Measurements from ENCODE around the gene G6PD. TPM values are rescaled to one million over a fixed set of nuclear protein-coding genes. Genes with fewer than 3 reads are reported as not detected.
A peak's percentile ranks its signal among the peaks of the same experiment; 100 is the strongest.

Gene G6PD
- total and polyA plus RNA-seq, 2 experiments from 2014 or later, result 44.3 to 55.0 TPM

DNA sequence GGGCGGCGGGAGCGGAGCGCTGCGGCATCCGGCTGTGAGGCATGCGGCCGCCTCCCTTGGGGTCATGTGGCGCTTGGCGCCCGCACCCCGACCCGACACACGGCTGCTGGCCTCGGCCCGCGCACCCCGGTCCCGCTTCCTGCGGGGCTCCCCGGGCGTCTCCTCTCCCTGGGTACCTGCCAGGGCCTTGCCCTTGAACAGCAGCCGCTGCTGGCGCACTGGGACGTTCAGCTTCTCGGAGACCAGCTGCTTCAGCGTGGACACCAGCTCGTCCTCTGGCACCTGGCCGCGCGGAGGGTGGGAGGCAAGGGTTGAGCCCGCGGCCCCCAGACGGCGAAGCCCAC, 60.6 kb downstream of the G6PD start:
- H3F3A ChIP-seq (ENCODE audit: insufficient read depth), result no peaks in the 10 kb centered on the region
- peak overlapping the region; percentile 39 for H3K27ac ChIP-seq
- no peaks in the 10 kb centered on the region for H3K9me2 ChIP-seq (ENCODE audit: insufficient read depth)
- peak overlapping the region; percentile 80 for H3K9ac ChIP-seq
- in situ Hi-C loops (cut with MboI), result no loop called here
- H3K36me3 ChIP-seq (ENCODE audit: low read depth), result no peaks in the 10 kb centered on the region
- H3K79me2 ChIP-seq (ENCODE audit: insufficient read depth), result peaks cover 27% of the 10 kb centered on the region
- H2AFZ ChIP-seq, result peak overlapping the region; percentile 56; the same call in 1 of the 2 replicates
- peak; percentile 58 for DNase-seq
- no peaks in the 10 kb centered on the region for H3K4me1 ChIP-seq (ENCODE audit: insufficient read depth)
- H3K27me3 ChIP-seq (replicated peaks; ENCODE audit: insufficient read depth), result no peaks in the 10 kb centered on the region
- TF ChIP-seq EZH2phosphoT487 (IDR thresholded peaks at IDR 0.05; ENCODE audit: insufficient read depth, low read depth), result no peak
- no peak for TF ChIP-seq EZH2 (IDR thresholded peaks at IDR 0.05; ENCODE audit: insufficient read depth, poor library complexity, severe bottlenecking)
- WGBS, 2 experiments (ENCODE audit: low coverage in 1 of 2, low lambda C conversion rate in 2 of 2, missing lambda C conversion rate in 2 of 2), result 0 to 2% methylated on average over 2 to 10 of the region's 35 CpGs
- H3K9me3 ChIP-seq (ENCODE audit: low read depth), result no peaks in the 10 kb centered on the region
- peak overlapping the region; percentile 78 for H3K4me3 ChIP-seq
- H3K4me2 ChIP-seq (ENCODE audit: unreplicated experiment), result peak overlapping the region; percentile 68
- no peaks in the 10 kb centered on the region for H4K20me1 ChIP-seq (ENCODE audit: insufficient read depth)

DNA sequence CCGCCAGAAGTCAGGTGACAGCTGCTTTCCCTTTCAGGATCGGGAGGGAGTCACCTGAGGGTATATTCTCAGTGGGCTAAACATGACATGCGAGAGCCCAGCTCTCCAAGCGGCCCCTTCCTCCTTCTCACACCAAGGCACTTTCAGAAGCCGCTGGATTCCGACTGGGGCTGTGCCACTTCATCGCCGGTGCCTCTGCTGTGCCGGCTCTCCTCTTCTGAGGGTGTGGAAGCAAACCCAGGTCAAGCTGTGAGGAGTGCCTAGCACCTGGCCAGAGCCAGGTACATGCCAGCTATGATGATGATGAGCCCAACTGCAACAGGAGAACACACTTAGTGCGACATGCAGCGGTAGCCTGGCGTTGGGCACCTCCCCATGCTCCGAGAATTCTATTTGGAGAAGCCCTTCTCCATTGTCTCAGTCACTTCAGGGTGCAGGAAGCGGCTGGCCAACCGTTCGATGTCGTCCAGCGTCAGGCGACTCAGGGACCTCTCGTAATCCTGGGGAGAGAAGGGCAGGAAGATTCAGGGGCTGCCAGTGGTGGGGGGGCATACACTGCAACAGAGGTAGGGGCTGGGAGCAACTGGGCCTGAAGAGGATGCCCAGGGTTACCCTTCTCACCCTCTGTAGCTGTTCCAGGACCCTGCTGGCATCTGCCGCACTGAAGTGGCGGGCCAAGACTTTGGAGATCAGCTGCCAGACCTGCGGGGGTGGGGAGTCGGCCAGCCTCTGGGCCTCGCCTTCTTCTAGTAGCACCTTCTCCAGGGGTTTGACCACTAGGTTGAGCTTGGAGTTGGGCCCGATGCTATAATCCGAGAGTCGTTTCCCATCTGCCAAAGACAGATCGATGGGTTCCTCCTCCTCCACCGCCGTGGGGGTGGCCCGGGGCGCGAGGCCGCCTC, 61.2 kb downstream of the G6PD start:
- Histone ChIP-seq H3K9ac (peak overlapping the region; percentile 80), H3K27me3 (replicated peaks; ENCODE audit: insufficient read depth) (no peaks in the 10 kb centered on the region)
- no peak for DNase-seq

DNA sequence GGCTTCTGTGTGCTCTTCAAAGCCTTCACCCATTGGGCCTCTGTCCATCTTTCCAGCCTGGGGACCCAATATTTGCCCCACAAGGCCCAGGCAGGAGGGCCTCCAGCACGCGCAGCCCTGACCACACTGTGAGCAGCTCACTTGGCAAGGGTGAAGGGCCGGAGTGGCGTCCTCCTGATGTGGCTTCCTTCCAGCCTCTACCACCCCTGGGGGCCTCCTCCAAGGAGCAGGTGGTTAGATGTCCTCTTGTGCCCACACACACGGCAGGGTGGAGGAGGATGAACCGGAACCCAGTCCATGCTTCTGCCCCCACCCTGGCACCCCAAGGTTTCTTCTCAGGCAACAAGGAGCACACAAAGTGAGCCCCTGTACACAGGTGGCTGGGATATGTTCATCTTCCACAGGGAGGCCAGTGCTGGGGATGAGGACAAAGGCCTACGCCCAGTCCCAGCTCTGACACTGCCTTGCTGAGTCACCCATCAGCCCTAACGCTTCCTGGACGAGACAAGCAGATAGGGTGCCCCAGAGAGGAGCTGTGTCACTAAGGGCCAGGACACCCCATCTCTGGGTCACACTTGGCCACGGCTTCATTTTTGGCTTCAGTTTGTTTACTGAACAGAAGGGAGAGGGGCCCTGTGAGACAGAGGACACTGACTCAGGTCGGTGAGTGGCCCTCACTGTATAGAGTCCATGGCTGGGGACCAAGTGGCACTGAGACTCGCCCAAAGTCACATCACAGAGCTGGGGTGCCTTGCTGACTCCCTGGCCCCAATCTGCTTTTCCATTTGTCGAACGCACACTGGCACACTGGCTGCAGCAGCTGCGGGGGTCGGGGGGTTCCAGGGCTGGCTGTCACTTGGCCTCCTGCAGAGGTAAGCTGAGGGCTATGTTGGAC, 62.1 kb downstream of the G6PD start:
- 69 to 73% methylated on average over 9 of the region's 16 CpGs for WGBS, 2 experiments (ENCODE audit: low coverage in 1 of 2, low lambda C conversion rate in 2 of 2, missing lambda C conversion rate in 2 of 2)
- Histone ChIP-seq H3K4me2 (ENCODE audit: unreplicated experiment) (no peak overlapping the region), H3F3A (ENCODE audit: insufficient read depth) (no peaks in the 10 kb centered on the region), H2AFZ (no peak overlapping the region), H3K27me3 (replicated peaks; ENCODE audit: insufficient read depth) (no peaks in the 10 kb centered on the region), H3K4me3 (no peak overlapping the region), H3K4me1 (ENCODE audit: insufficient read depth) (no peaks in the 10 kb centered on the region), H3K36me3 (ENCODE audit: low read depth) (no peaks in the 10 kb centered on the region), H4K20me1 (ENCODE audit: insufficient read depth) (no peaks in the 10 kb centered on the region), H3K9me2 (ENCODE audit: insufficient read depth) (no peaks in the 10 kb centered on the region), H3K9me3 (ENCODE audit: low read depth) (no peaks in the 10 kb centered on the region), H3K79me2 (ENCODE audit: insufficient read depth) (peaks cover 27% of the 10 kb centered on the region), H3K9ac (no peak overlapping the region), H3K27ac (no peak overlapping the region)
- TF ChIP-seq EZH2phosphoT487 (IDR thresholded peaks at IDR 0.05; ENCODE audit: insufficient read depth, low read depth) (no peak), EZH2 (IDR thresholded peaks at IDR 0.05; ENCODE audit: insufficient read depth, poor library complexity, severe bottlenecking) (no peak)
- peak; percentile 55 for DNase-seq
- in situ Hi-C loops (cut with MboI), result no loop called here

More for the DNA sequence above, 61.2 kb downstream of the G6PD start:
- Histone ChIP-seq H3K4me1 (ENCODE audit: insufficient read depth) (no peaks in the 10 kb centered on the region), H3K9me3 (ENCODE audit: low read depth) (no peaks in the 10 kb centered on the region), H3K79me2 (ENCODE audit: insufficient read depth) (peaks cover 27% of the 10 kb centered on the region), H2AFZ (peak overlapping the region; percentile 56; the same call in 1 of the 2 replicates), H3K9me2 (ENCODE audit: insufficient read depth) (no peaks in the 10 kb centered on the region), H3K27ac (no peak overlapping the region; the same call in 1 of the 2 replicates), H3K4me3 (peak overlapping the region; percentile 78), H3F3A (ENCODE audit: insufficient read depth) (no peaks in the 10 kb centered on the region), H4K20me1 (ENCODE audit: insufficient read depth) (no peaks in the 10 kb centered on the region), H3K4me2 (ENCODE audit: unreplicated experiment) (peak overlapping the region; percentile 68), H3K36me3 (ENCODE audit: low read depth) (no peaks in the 10 kb centered on the region)
- TF ChIP-seq EZH2 (IDR thresholded peaks at IDR 0.05; ENCODE audit: insufficient read depth, poor library complexity, severe bottlenecking) (no peak), EZH2phosphoT487 (IDR thresholded peaks at IDR 0.05; ENCODE audit: insufficient read depth, low read depth) (no peak)
- in situ Hi-C loops (cut with MboI), result no loop called here
- WGBS, 2 experiments (ENCODE audit: low coverage in 1 of 2, low lambda C conversion rate in 2 of 2, missing lambda C conversion rate in 2 of 2), result 36 to 45% methylated on average over 23 to 27 of the region's 35 CpGs

DNA sequence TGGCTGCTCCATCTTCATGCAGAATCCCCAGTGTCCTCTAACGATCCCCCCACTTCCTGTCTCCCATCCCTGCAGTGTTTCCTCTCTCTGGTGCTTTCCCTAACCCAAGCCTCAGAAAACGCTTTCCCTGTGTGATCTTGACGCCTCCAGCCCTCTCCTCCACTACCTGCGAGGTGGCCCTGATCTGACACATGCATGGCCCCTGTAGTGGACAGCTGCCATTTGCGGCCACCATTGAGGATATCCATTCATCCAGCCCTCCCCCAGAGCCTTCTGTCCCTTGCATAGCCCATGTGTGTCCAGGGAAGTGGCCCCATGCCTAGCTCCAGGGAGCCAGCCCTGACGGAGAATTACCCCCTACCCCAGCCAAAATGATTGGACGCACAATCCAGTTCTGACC, 63.3 kb downstream of the G6PD start:
- H3K9me2 ChIP-seq (ENCODE audit: insufficient read depth), result no peaks in the 10 kb centered on the region
- TF ChIP-seq EZH2phosphoT487 (IDR thresholded peaks at IDR 0.05; ENCODE audit: insufficient read depth, low read depth), result no peak
- TF ChIP-seq EZH2 (IDR thresholded peaks at IDR 0.05; ENCODE audit: insufficient read depth, poor library complexity, severe bottlenecking), result no peak
- H3K27me3 ChIP-seq (replicated peaks; ENCODE audit: insufficient read depth), result no peaks in the 10 kb centered on the region
- no peaks in the 10 kb centered on the region for H3K36me3 ChIP-seq (ENCODE audit: low read depth)
- in situ Hi-C loops (cut with MboI), result no loop called here
- no peak overlapping the region for H2AFZ ChIP-seq
- H3K9ac ChIP-seq, result no peak overlapping the region
- H3K79me2 ChIP-seq (ENCODE audit: insufficient read depth), result peaks cover 24% of the 10 kb centered on the region
- no peaks in the 10 kb centered on the region for H3F3A ChIP-seq (ENCODE audit: insufficient read depth)
- H3K4me1 ChIP-seq (ENCODE audit: insufficient read depth), result no peaks in the 10 kb centered on the region
- no peak overlapping the region for H3K4me2 ChIP-seq (ENCODE audit: unreplicated experiment)
- H3K4me3 ChIP-seq, result no peak overlapping the region
- no peak for DNase-seq
- WGBS, 2 experiments (ENCODE audit: low coverage in 1 of 2, low lambda C conversion rate in 2 of 2, missing lambda C conversion rate in 2 of 2), result 85 to 89% methylated on average over 4 to 6 of the region's 7 CpGs
- H3K9me3 ChIP-seq (ENCODE audit: low read depth), result no peaks in the 10 kb centered on the region
- H4K20me1 ChIP-seq (ENCODE audit: insufficient read depth), result no peaks in the 10 kb centered on the region
- H3K27ac ChIP-seq, result no peak overlapping the region
